ENCODE measurements around the gene SPIRE2. TPM values are rescaled to one million over a fixed set of nuclear protein-coding genes. Genes with fewer than 3 reads are reported as not detected.

Gene SPIRE2
- total and polyA plus RNA-seq, 2 of the 13 experiments (the other 11 are each of a cell fraction or from before 2014, with no cell fraction given): 13.3 to 37.5 TPM

- TF ChIP-seq ZNF253 (CRISPR knock-in tag; IDR thresholded peaks at IDR 0.05; ENCODE audit: borderline replicate concordance): 0 out of 2 replicates have a peak, but pooled peaks have one; percentile 39
- TF ChIP-seq, protein P1, sequence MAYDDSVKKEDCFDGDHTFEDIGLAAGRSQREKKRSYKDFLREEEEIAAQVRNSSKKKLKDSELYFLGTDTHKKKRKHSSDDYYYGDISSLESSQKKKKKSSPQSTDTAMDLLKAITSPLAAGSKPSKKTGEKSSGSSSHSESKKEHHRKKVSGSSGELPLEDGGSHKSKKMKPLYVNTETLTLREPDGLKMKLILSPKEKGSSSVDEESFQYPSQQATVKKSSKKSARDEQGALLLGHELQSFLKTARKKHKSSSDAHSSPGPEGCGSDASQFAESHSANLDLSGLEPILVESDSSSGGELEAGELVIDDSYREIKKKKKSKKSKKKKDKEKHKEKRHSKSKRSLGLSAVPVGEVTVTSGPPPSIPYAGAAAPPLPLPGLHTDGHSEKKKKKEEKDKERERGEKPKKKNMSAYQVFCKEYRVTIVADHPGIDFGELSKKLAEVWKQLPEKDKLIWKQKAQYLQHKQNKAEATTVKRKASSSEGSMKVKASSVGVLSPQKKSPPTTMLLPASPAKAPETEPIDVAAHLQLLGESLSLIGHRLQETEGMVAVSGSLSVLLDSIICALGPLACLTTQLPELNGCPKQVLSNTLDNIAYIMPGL (CRISPR knock-in tag; IDR thresholded peaks at IDR 0.05; ENCODE audit: borderline replicate concordance in 1 of 2, low read depth in 1 of 2): peak; percentile 63 to 64; a peak in 2 of 4 replicates
- TF ChIP-seq YEATS4 (CRISPR knock-in tag; IDR thresholded peaks at IDR 0.05; ENCODE audit: borderline replicate concordance): no peak
- TF ChIP-seq MTF1 (CRISPR knock-in tag; IDR thresholded peaks at IDR 0.05): no peak
- no peak for TF ChIP-seq RFXANK (CRISPR knock-in tag; IDR thresholded peaks at IDR 0.05)
- TF ChIP-seq AGO1 (IDR thresholded peaks at IDR 0.05; ENCODE audit: low read depth, low read length, poor library complexity, severe bottlenecking): no peak
- TF ChIP-seq, protein P2, sequence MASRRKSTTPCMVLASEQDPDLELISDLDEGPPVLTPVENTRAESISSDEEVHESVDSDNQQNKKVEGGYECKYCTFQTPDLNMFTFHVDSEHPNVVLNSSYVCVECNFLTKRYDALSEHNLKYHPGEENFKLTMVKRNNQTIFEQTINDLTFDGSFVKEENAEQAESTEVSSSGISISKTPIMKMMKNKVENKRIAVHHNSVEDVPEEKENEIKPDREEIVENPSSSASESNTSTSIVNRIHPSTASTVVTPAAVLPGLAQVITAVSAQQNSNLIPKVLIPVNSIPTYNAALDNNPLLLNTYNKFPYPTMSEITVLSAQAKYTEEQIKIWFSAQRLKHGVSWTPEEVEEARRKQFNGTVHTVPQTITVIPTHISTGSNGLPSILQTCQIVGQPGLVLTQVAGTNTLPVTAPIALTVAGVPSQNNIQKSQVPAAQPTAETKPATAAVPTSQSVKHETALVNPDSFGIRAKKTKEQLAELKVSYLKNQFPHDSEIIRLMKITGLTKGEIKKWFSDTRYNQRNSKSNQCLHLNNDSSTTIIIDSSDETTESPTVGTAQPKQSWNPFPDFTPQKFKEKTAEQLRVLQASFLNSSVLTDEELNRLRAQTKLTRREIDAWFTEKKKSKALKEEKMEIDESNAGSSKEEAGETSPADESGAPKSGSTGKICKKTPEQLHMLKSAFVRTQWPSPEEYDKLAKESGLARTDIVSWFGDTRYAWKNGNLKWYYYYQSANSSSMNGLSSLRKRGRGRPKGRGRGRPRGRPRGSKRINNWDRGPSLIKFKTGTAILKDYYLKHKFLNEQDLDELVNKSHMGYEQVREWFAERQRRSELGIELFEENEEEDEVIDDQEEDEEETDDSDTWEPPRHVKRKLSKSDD (CRISPR knock-in tag; IDR thresholded peaks at IDR 0.05; ENCODE audit: low read depth): 0 out of 2 replicates have a peak, but pooled peaks have one; percentile 52
- no peak for TF ChIP-seq MIER2 (CRISPR knock-in tag; IDR thresholded peaks at IDR 0.05)
- TF ChIP-seq, protein P3, sequence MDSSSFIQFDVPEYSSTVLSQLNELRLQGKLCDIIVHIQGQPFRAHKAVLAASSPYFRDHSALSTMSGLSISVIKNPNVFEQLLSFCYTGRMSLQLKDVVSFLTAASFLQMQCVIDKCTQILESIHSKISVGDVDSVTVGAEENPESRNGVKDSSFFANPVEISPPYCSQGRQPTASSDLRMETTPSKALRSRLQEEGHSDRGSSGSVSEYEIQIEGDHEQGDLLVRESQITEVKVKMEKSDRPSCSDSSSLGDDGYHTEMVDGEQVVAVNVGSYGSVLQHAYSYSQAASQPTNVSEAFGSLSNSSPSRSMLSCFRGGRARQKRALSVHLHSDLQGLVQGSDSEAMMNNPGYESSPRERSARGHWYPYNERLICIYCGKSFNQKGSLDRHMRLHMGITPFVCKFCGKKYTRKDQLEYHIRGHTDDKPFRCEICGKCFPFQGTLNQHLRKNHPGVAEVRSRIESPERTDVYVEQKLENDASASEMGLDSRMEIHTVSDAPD (CRISPR knock-in tag; IDR thresholded peaks at IDR 0.05): no peak
- no peak for TF ChIP-seq POLR2AphosphoS2 (IDR thresholded peaks at IDR 0.05; ENCODE audit: low read depth, low read length)
- TF ChIP-seq FOXP1 (IDR thresholded peaks at IDR 0.05): no peak
- TF ChIP-seq FOXP1 (CRISPR knock-in tag; IDR thresholded peaks at IDR 0.05): no peak
- TF ChIP-seq ZNF530 (CRISPR knock-in tag; IDR thresholded peaks at IDR 0.05; ENCODE audit: low read depth): no peak
- no peak for TF ChIP-seq ZNF777 (CRISPR knock-in tag; IDR thresholded peaks at IDR 0.05)
- TF ChIP-seq YEATS2 (CRISPR knock-in tag; IDR thresholded peaks at IDR 0.05; ENCODE audit: borderline replicate concordance): peak; percentile 20; the same call in 1 of the 2 replicates
- TF ChIP-seq SMAD3 (CRISPR knock-in tag; IDR thresholded peaks at IDR 0.05): no peak
- TF ChIP-seq FOXM1 (CRISPR knock-in tag; IDR thresholded peaks at IDR 0.05): no peak
- TF ChIP-seq ATRX (CRISPR knock-in tag; IDR thresholded peaks at IDR 0.05; ENCODE audit: borderline replicate concordance): no peak
- peak; percentile 49; the same call in 1 of the 2 replicates for TF ChIP-seq ZNF263 (CRISPR knock-in tag; IDR thresholded peaks at IDR 0.05)
- no peak for TF ChIP-seq IRF1 (CRISPR knock-in tag; IDR thresholded peaks at IDR 0.05; ENCODE audit: low read depth)
- TF ChIP-seq SP2 (CRISPR knock-in tag; IDR thresholded peaks at IDR 0.05): no peak
- TF ChIP-seq JUNB (CRISPR knock-in tag; IDR thresholded peaks at IDR 0.05; ENCODE audit: borderline replicate concordance): no peak
- peak; percentile 83; the same call in 1 of the 2 replicates for TF ChIP-seq ZSCAN21 (CRISPR knock-in tag; IDR thresholded peaks at IDR 0.05; ENCODE audit: borderline replicate concordance)
Measured at GRCh38 chr16:89909777-89910716, 81.8 kb downstream of the SPIRE2 start (continued).

Data from HepG2 (cell line).